GM12872 (cell line): Measurements from ENCODE around the gene SLIT3.

Experiments
- CTCF ChIP-seq: IDR thresholded peaks from 3 replicates; pipeline ENCODE4 v1.5.1; 2011; ENCODE audit warnings: low read depth, mild to moderate bottlenecking, low read length, moderate library complexity; ENCODE audit not compliant: insufficient read depth

Gene SLIT3

GRCh38 chr5:168752012-168752411 lies 548.9 kb downstream of the SLIT3 start:
- TF ChIP-seq CTCF = no peak

- TF ChIP-seq CTCF = no peak
These were observed 550.0 kb downstream of the SLIT3 start for GRCh38 chr5:168750926-168751325.

GRCh38 chr5:168749391-168750100 lies 551.4 kb downstream of the SLIT3 start:
- no peak for TF ChIP-seq CTCF

GRCh38 chr5:168747987-168748777 lies 552.8 kb downstream of the SLIT3 start:
- peak; percentile 93 for TF ChIP-seq CTCF

- TF ChIP-seq CTCF = no peak
These were observed 553.9 kb downstream of the SLIT3 start for GRCh38 chr5:168746893-168747640.

- no peak for TF ChIP-seq CTCF
These were observed 557.3 kb downstream of the SLIT3 start for GRCh38 chr5:168743617-168744016.

- TF ChIP-seq CTCF = no peak
These were observed 560.1 kb downstream of the SLIT3 start for GRCh38 chr5:168740811-168741213.
